ENCODE results near the gene CHAMP1. TPM values are rescaled to one million over a fixed set of nuclear protein-coding genes. Genes with fewer than 3 reads are reported as not detected.
"Not testable (repeated sequence)": the region's sequence is repeated elsewhere in the genome, so short reads cannot be mapped to it uniquely, and the experiment has no call there.

The CHAMP1 gene
- total RNA-seq, 4 donors from 2014 or later = 10.0 to 26.8 (median 16.3) TPM

- Histone ChIP-seq H3K4me3 (no peak overlapping the region), H3K36me3 (peaks cover 8 to 44% (median 37%) of the 10 kb centered on the region in 4 donors), H3K27ac (replicated peaks in 1 of 4) (no peak overlapping the region), H3K4me1 (no peaks in the 10 kb centered on the region), H3K9me3 (no peaks in the 10 kb centered on the region), H3K27me3 (no peaks in the 10 kb centered on the region)
- WGBS = 100% methylated on average over 1 of the region's 1 CpG
- TF ChIP-seq CTCF (IDR thresholded peaks at IDR 0.05) (no peak), POLR2AphosphoS5 (IDR thresholded peaks at IDR 0.05) (no peak), EP300 (IDR thresholded peaks at IDR 0.05) (no peak), POLR2A (IDR thresholded peaks at IDR 0.05; ENCODE audit: low read depth) (no peak)
- intact Hi-C loops (cut with DNase I) = no loop called here
- no peak for DNase-seq (ENCODE audit: extremely low spot score)
Measured at GRCh38 chr13:114328595-114328994, 14.3 kb downstream of the CHAMP1 start.

GRCh38 chr13:114330086-114330485 lies 15.8 kb downstream of the CHAMP1 start:
- Histone ChIP-seq H3K36me3 (peaks cover 0 to 29% (median 22%) of the 10 kb centered on the region in 4 donors), H3K4me1 (no peaks in the 10 kb centered on the region), H3K4me3 (no peak overlapping the region), H3K9me3 (no peaks in the 10 kb centered on the region), H3K27ac (replicated peaks in 1 of 4) (no peak overlapping the region), H3K27me3 (no peaks in the 10 kb centered on the region)
- DNase-seq (ENCODE audit: extremely low spot score) = no peak
- intact Hi-C loops (cut with DNase I) = no loop called here
- 80% methylated on average over 5 of the region's 5 CpGs for WGBS
- TF ChIP-seq EP300 (IDR thresholded peaks at IDR 0.05) (no peak), POLR2A (IDR thresholded peaks at IDR 0.05; ENCODE audit: low read depth) (no peak), POLR2AphosphoS5 (IDR thresholded peaks at IDR 0.05) (no peak), CTCF (IDR thresholded peaks at IDR 0.05) (no peak)

- H3K4me1 ChIP-seq; H3K36me3 ChIP-seq; H3K27me3 ChIP-seq; H3K9me3 ChIP-seq; H3K4me3 ChIP-seq; H3K27ac ChIP-seq (replicated peaks in 1 of 4); DNase-seq (ENCODE audit: extremely low spot score); intact Hi-C loops (cut with DNase I): not testable (repeated sequence)
- WGBS = 75% methylated on average over 3 of the region's 3 CpGs
Measured at GRCh38 chr13:114333881-114334280, 19.6 kb downstream of the CHAMP1 start.

- intact Hi-C loops (cut with DNase I) = no loop called here
- no peaks in the 10 kb centered on the region for H3K4me1 ChIP-seq
- TF ChIP-seq EP300 (IDR thresholded peaks at IDR 0.05) (no peak), CTCF (IDR thresholded peaks at IDR 0.05) (no peak), POLR2AphosphoS5 (IDR thresholded peaks at IDR 0.05) (no peak), POLR2A (IDR thresholded peaks at IDR 0.05; ENCODE audit: low read depth) (no peak)
- H3K27me3 ChIP-seq = no peaks in the 10 kb centered on the region
- H3K4me3 ChIP-seq = no peak overlapping the region
- H3K27ac ChIP-seq (replicated peaks in 1 of 4) = no peak overlapping the region
- H3K36me3 ChIP-seq = no peaks in the 10 kb centered on the region
- no peak for DNase-seq (ENCODE audit: extremely low spot score)
- no peaks in the 10 kb centered on the region for H3K9me3 ChIP-seq
- 80% methylated on average over 5 of the region's 5 CpGs for WGBS
Measured at GRCh38 chr13:114334305-114335053, 20.2 kb downstream of the CHAMP1 start.

- H3K4me3 ChIP-seq; H3K27me3 ChIP-seq; H3K4me1 ChIP-seq; intact Hi-C loops (cut with DNase I); DNase-seq (ENCODE audit: extremely low spot score); H3K27ac ChIP-seq (replicated peaks in 1 of 4); H3K9me3 ChIP-seq; H3K36me3 ChIP-seq: not testable (repeated sequence)
- 94% methylated on average over 1 of the region's 1 CpG for WGBS
Measured at GRCh38 chr13:114336457-114336856, 22.2 kb downstream of the CHAMP1 start.

GRCh38 chr13:114338959-114339358 lies 24.7 kb downstream of the CHAMP1 start:
- intact Hi-C loops (cut with DNase I) = no loop called here
- Histone ChIP-seq H3K4me3 (no peak overlapping the region), H3K4me1 (peaks cover 0 to 4% (median 0%) of the 10 kb centered on the region in 4 donors), H3K27me3 (peaks cover 0 to 9% (median 0%) of the 10 kb centered on the region in 4 donors), H3K27ac (replicated peaks in 1 of 4) (no peak overlapping the region), H3K9me3 (no peaks in the 10 kb centered on the region), H3K36me3 (no peaks in the 10 kb centered on the region)
- TF ChIP-seq EP300 (IDR thresholded peaks at IDR 0.05) (no peak), CTCF (IDR thresholded peaks at IDR 0.05) (no peak), POLR2A (IDR thresholded peaks at IDR 0.05; ENCODE audit: low read depth) (no peak), POLR2AphosphoS5 (IDR thresholded peaks at IDR 0.05) (no peak)
- DNase-seq (ENCODE audit: extremely low spot score) = no peak
- 91% methylated on average over 3 of the region's 5 CpGs for WGBS

All from esophagus muscularis mucosa (tissue), 4 donors.